Prostate gland (tissue), 2 donors: ENCODE results near the gene COL25A1. TPM values are rescaled to one million over a fixed set of nuclear protein-coding genes. Genes with fewer than 3 reads are reported as not detected.
"Not testable (repeated sequence)": the region's sequence is repeated elsewhere in the genome, so short reads cannot be mapped to it uniquely, and the experiment has no call there.

Experiments used
- DNase-seq: peaks from one replicate; pipeline ENCODE4 v3.0.0-alpha.2; 2019; ENCODE audit warnings: low spot score
- H3K27ac ChIP-seq, 2 donors: fragments of 200-600 bp; sonication (generic); 2 replicates each; pipeline ENCODE4 v1.5.1; 2017 to 2019
- H3K27me3 ChIP-seq: fragments of 200-600 bp; sonication (generic); replicated peaks from 2 replicates; pipeline ENCODE4 v1.5.1; 2019; ENCODE audit not compliant: insufficient read depth
- H3K36me3 ChIP-seq, 2 donors: fragments of 200-600 bp; sonication (generic); 1 replicate in 1 of 2; 2 replicates in 1 of 2; pipeline versions ENCODE4 v1.5.1 to v1.8.1; 2017 to 2019
- H3K4me1 ChIP-seq: fragments of 200-600 bp; sonication (generic); replicated peaks from 2 replicates; pipeline ENCODE4 v1.5.1; 2019
- H3K4me3 ChIP-seq, 2 donors: fragments of 200-600 bp; sonication (generic); 2 replicates each; pipeline ENCODE4 v1.5.1; 2017 to 2019
- H3K9me3 ChIP-seq: fragments of 200-600 bp; sonication (generic); 2 replicates; pipeline ENCODE4 v1.5.1; 2017
- CTCF ChIP-seq, 4 experiments: fragments of 200-600 bp in 2 of 4; fragments of 450-650 bp in 2 of 4; sonication (generic) in 2 of 4; IDR thresholded peaks; 1 replicate in 3 of 4; 2 replicates in 1 of 4; pipeline ENCODE4 v1.5.1; 2016 to 2019; ENCODE audit warnings: antibody characterized with exemption in 4 of 4, mild to moderate bottlenecking in 2 of 4, moderate library complexity in 2 of 4
- POLR2A ChIP-seq: fragments of 450-650 bp; IDR thresholded peaks from one replicate; pipeline ENCODE4 v1.6.1; 2016; ENCODE audit warnings: antibody characterized with exemption, mild to moderate bottlenecking
- POLR2AphosphoS5 ChIP-seq: sonication (generic); formaldehyde crosslinking; IDR thresholded peaks from one replicate; pipeline ENCODE4 v1.6.1; 2017; ENCODE audit warnings: antibody characterized with exemption
- WGBS: methylation state at CpG from one replicate; pipeline ENCODE4 v1.1.5; 2018; 5-methylcytosine and 5-hydroxymethylcytosine counted together
- intact Hi-C: fragments of 100-400 bp; cut with DNase I; formaldehyde crosslinking; loops from one replicate; pipeline ENCODE4 v1.14.2; 2022
- total RNA-seq, 2 donors: library from RNA; depleted of rRNA; stranded (reverse); fragments of >200 nt; gene quantifications; one replicate each; pipeline ENCODE4 v1.1.0, GENCODE V29; 2016

Gene COL25A1
- total RNA-seq, 2 donors from 2014 or later = 0.73 to 2.8 TPM

GRCh38 chr4:108940149-108940548, 362.3 kb downstream of the COL25A1 start:
- no peaks in the 10 kb centered on the region for H3K36me3 ChIP-seq
- no peaks in the 10 kb centered on the region for H3K4me1 ChIP-seq
- no peak overlapping the region for H3K4me3 ChIP-seq
- no peaks in the 10 kb centered on the region for H3K9me3 ChIP-seq
- 71% methylated on average over 5 of the region's 5 CpGs for whole genome bisulfite sequencing
- no peak for TF ChIP-seq POLR2AphosphoS5
- no peak for TF ChIP-seq CTCF (IDR thresholded peaks at IDR 0.05)
- no peak for TF ChIP-seq POLR2A
- H3K27me3 ChIP-seq = no peaks in the 10 kb centered on the region
- intact Hi-C loops = no loop called here
- no peak for DNase-seq
- H3K27ac ChIP-seq = no peak overlapping the region

- DNase-seq = no peak
- Histone ChIP-seq H3K4me1 (no peaks in the 10 kb centered on the region), H3K27ac (no peak overlapping the region), H3K36me3 (no peaks in the 10 kb centered on the region), H3K27me3 (no peaks in the 10 kb centered on the region), H3K9me3 (no peaks in the 10 kb centered on the region), H3K4me3 (no peak overlapping the region)
- TF ChIP-seq POLR2A (no peak), POLR2AphosphoS5 (no peak), CTCF (IDR thresholded peaks at IDR 0.05) (no peak)
- intact Hi-C loops = no loop called here
- 66% methylated on average over 5 of the region's 5 CpGs for WGBS
Observed at GRCh38 chr4:108937066-108937465, 365.4 kb downstream of the COL25A1 start.

DNA sequence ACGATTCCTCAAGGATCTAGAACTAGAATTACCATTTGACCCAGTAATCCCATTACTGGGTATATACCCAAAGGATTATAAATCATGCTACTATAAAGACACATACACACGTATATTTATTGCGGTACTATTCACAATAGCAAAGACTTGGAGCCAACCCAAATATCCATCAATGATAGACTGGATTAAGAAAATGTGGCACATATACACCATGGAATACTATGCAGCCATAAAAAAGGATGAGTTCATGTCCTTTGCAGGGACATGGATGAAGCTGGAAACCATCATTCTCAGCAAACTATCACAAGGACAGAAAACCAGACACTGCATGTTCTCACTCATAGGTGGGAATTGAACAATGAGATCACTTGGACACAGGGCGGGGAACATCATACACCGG, 368.5 kb downstream of the COL25A1 start:
- intact Hi-C loops, H3K27ac ChIP-seq, H3K9me3 ChIP-seq, H3K4me3 ChIP-seq, H3K36me3 ChIP-seq, H3K4me1 ChIP-seq, DNase-seq, H3K27me3 ChIP-seq: not testable (repeated sequence)
- WGBS = 94% methylated on average over 5 of the region's 5 CpGs

DNA sequence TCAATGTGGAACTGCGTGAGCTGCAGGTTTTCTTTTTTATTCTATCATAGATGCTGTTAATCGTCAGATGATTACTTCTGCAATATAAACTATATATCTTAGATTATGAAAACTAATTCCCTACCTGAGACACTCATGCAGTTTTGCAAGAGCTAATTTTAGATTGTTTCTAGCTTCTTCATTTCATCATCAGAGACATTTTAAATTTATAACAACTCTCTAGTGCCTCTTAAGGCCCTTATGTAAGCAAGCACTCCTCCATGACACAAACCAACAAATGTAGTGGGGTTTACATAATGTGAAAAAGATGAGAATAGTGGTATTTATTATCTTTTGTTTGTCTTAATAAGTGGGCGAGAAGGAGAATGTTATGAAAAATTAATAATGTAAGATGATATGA, 369.4 kb downstream of the COL25A1 start:
- H3K27me3 ChIP-seq = no peaks in the 10 kb centered on the region

DNA sequence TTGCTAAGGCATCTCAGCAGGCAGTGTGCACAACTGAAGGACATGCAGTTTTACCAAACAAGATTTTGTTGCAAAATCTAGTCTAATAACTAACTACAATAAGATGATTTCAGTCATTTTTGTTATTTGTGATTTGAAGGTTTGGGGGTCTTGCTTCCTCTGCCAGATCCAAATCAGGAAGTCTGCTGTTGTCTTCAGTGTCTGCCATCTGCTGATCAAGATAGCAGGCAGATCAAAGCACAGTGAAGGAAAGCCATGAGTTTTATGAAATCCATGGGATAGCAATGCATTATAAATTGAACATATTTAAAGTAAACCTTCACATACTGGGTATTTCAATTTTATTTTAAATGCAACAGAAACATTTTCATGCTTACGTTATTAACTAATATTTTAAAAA, 370.5 kb downstream of the COL25A1 start:
- TF ChIP-seq CTCF (IDR thresholded peaks at IDR 0.05) (no peak), POLR2A (no peak), POLR2AphosphoS5 (no peak)
- 53% methylated on average over 1 of the region's 1 CpG for WGBS
- Histone ChIP-seq H3K27ac (no peak overlapping the region), H3K9me3 (no peaks in the 10 kb centered on the region), H3K27me3 (no peaks in the 10 kb centered on the region), H3K4me1 (no peaks in the 10 kb centered on the region), H3K36me3 (no peaks in the 10 kb centered on the region), H3K4me3 (no peak overlapping the region)
- intact Hi-C loops = no loop called here
- DNase-seq = no peak

More for the DNA sequence above, 369.4 kb downstream of the COL25A1 start:
- Histone ChIP-seq H3K4me1 (no peaks in the 10 kb centered on the region), H3K9me3 (no peaks in the 10 kb centered on the region), H3K36me3 (no peaks in the 10 kb centered on the region), H3K4me3 (no peak overlapping the region), H3K27ac (no peak overlapping the region)
- WGBS = 79% methylated on average over 3 of the region's 3 CpGs
- DNase-seq = no peak
- intact Hi-C loops = no loop called here
- TF ChIP-seq POLR2A (no peak), POLR2AphosphoS5 (no peak), CTCF (IDR thresholded peaks at IDR 0.05) (no peak)
